Left lung (tissue), 10 donors: ENCODE measurements around the gene SERP2. TPM values are rescaled to one million over a fixed set of nuclear protein-coding genes. Genes with fewer than 3 reads are reported as not detected.

Experiments used
- ATAC-seq: fragments of 200-7000 bp; cut with Tn5 transposase; one replicate; pipeline ENCODE4 v1.9.1; 2020; ENCODE audit warnings: moderate library complexity
- DNase-seq, 4 donors: peaks; one replicate each; pipeline ENCODE4 v3.0.0-alpha.2; 2013 to 2020
- H3K27ac ChIP-seq, 2 donors: fragments of 200-600 bp; sonication (generic) in 1 of 2; one replicate each; pipeline versions ENCODE4 v1.5.0 to v1.8.0; 2020 to 2021
- H3K27me3 ChIP-seq, 2 donors: fragments of 200-600 bp; sonication (generic) in 1 of 2; one replicate each; pipeline versions ENCODE4 v1.5.0 to v1.8.0; 2020 to 2021
- H3K36me3 ChIP-seq, 2 donors: fragments of 200-600 bp; sonication (generic) in 1 of 2; one replicate each; pipeline versions ENCODE4 v1.5.0 to v1.8.0; 2020 to 2021
- H3K4me1 ChIP-seq, 2 donors: fragments of 200-600 bp; one replicate each; pipeline ENCODE4 v1.8.0; 2021
- H3K4me3 ChIP-seq, 2 donors: fragments of 200-600 bp; sonication (generic) in 1 of 2; one replicate each; pipeline versions ENCODE4 v1.5.0 to v1.8.0; 2020 to 2021; ENCODE audit warnings: mild to moderate bottlenecking in 1 of 2
- H3K9me3 ChIP-seq, 2 donors: fragments of 200-600 bp; sonication (generic) in 1 of 2; one replicate each; pipeline versions ENCODE4 v1.5.0 to v1.8.0; 2020 to 2021
- intact Hi-C, 2 donors: fragments of 100-400 bp; cut with DNase I; formaldehyde crosslinking; loops; one replicate each; pipeline versions ENCODE4 v1.11.2 to v1.14.2; 2022
- polyA plus RNA-seq, 6 donors: library from polyadenylated mRNA; unstranded; fragments of 120-200 nt; gene quantifications; one replicate each; pipeline ENCODE4 v1.2.1, GENCODE V29; 2013; ENCODE audit not compliant: insufficient read length in 6 of 6
- total RNA-seq, 2 donors: library from RNA; stranded (reverse); fragmentation: NEBNext Ultra II Directional; extraction: Animal tissue kit (Norgen Biotek cat#: 25700); gene quantifications; one replicate each; pipeline ENCODE4 v1.2.1, GENCODE V29; 2021
- TF ChIP-seq, protein P1 (sequence below), 2 donors: fragments of 200-600 bp; sonication (generic) in 1 of 2; IDR thresholded peaks; one replicate each; pipeline versions ENCODE4 v1.5.0 to v1.8.0; 2021; ENCODE audit warnings: antibody characterized with exemption in 2 of 2
- donor health status: DM: no; HTN: yes; CAD: no.
- donor health status: DM: no; HTN: no; CAD: no.

Gene SERP2
- total and polyA plus RNA-seq, 8 donors, result 1.9 to 9.8 (median 9.1) TPM

DNA sequence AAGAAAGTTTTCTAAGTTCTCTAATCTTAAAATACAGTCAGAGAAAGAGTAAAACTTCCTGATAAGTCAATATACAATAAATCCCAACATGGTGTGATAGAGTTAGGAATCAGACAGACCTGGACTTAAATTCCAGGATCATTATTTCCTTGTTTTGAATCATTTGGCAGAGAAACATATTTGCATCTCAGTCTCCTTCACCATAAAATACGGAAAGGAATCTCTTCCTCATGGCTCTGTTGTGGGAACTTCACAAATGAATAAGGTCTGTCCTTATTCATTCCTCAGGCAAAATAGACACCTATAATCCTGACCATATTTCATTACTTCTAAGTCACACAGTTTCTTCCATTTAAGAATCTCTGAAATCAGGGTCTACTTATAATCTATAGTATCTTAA, 19.3 kb upstream of the SERP2 start:
- DNase-seq (no peak), ATAC-seq (no peak)
- H3K9me3 ChIP-seq, result no peaks in the 10 kb centered on the region
- TF ChIP-seq, protein P1, sequence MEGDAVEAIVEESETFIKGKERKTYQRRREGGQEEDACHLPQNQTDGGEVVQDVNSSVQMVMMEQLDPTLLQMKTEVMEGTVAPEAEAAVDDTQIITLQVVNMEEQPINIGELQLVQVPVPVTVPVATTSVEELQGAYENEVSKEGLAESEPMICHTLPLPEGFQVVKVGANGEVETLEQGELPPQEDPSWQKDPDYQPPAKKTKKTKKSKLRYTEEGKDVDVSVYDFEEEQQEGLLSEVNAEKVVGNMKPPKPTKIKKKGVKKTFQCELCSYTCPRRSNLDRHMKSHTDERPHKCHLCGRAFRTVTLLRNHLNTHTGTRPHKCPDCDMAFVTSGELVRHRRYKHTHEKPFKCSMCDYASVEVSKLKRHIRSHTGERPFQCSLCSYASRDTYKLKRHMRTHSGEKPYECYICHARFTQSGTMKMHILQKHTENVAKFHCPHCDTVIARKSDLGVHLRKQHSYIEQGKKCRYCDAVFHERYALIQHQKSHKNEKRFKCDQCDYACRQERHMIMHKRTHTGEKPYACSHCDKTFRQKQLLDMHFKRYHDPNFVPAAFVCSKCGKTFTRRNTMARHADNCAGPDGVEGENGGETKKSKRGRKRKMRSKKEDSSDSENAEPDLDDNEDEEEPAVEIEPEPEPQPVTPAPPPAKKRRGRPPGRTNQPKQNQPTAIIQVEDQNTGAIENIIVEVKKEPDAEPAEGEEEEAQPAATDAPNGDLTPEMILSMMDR (IDR thresholded peaks at IDR 0.05), result no peak
- H3K27ac ChIP-seq, result no peak overlapping the region
- intact Hi-C loops, result no loop called here
- no peaks in the 10 kb centered on the region for H3K36me3 ChIP-seq
- H3K4me1 ChIP-seq, result no peaks in the 10 kb centered on the region
- H3K4me3 ChIP-seq, result no peak overlapping the region
- no peaks in the 10 kb centered on the region for H3K27me3 ChIP-seq

DNA sequence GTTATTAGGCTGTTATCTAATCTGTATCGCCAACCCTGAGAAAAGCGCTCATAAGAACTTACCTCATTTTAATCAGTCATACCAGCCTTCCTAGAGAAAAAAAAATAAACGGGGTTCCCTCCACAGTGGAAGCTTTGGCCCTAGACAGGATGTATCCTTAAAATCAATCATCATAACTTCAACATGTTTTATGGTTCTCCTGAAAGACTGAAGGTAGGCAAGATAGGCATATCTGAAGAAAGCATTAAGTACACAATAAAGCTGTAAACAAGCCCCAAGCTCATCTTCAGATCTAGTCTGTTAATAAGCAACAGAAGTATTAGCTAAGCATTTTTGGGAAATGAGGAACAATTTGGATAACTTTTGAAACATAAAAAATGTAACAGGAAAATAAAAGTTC, 18.7 kb upstream of the SERP2 start:
- DNase-seq (no peak), ATAC-seq (no peak)
- no peak overlapping the region for H3K4me3 ChIP-seq
- no peaks in the 10 kb centered on the region for H3K27me3 ChIP-seq
- TF ChIP-seq, protein P1 (IDR thresholded peaks at IDR 0.05), result no peak
- H3K4me1 ChIP-seq, result no peaks in the 10 kb centered on the region
- intact Hi-C loops, result no loop called here
- H3K36me3 ChIP-seq, result no peaks in the 10 kb centered on the region
- H3K27ac ChIP-seq, result no peak overlapping the region
- no peaks in the 10 kb centered on the region for H3K9me3 ChIP-seq

DNA sequence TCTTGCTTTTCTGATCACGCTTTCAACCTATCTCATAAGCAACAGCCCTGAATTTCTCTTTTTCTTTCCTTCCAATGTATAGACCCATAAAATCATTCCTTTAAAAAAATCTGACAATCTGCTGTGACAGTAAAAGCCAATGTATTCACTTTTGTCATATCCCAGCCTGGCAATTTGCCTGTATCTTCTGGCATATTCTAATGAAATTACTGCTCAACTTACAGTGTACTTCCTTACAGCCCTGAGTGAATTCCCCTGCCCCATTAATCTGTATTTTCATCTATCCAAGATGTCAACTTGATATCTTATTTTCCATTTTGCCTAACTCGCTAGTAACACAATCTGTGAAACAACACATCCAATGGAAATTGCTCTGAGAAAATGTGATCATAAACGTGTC, 18.0 kb upstream of the SERP2 start:
- no peak overlapping the region for H3K4me3 ChIP-seq
- H3K27me3 ChIP-seq, result no peaks in the 10 kb centered on the region
- H3K9me3 ChIP-seq, result no peaks in the 10 kb centered on the region
- H3K36me3 ChIP-seq, result no peaks in the 10 kb centered on the region
- H3K4me1 ChIP-seq, result no peaks in the 10 kb centered on the region
- ATAC-seq, result no peak
- no peak overlapping the region for H3K27ac ChIP-seq
- TF ChIP-seq, protein P1 (IDR thresholded peaks at IDR 0.05), result no peak
- intact Hi-C loops, result no loop called here
- no peak for DNase-seq

DNA sequence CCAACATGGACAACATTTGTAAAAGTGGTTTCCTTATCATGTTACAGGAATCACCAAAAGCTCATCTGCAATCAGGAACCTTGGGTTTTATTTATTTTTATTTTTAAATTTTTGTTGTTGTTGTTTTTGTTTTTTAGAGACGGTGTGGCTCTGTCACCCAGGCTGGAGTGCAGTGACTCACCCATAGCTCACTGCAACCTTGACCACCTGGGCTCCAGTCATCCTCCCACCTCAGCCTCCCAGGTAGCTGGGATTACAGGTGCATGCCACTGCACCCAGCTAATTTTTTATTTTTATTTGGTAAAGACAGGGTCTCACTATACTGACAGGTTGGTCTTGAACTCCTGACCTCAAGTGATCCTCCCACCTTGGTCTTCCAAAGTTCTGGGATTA, 13.6 kb upstream of the SERP2 start:
- intact Hi-C loops, result no loop called here
- H3K36me3 ChIP-seq, result no peaks in the 10 kb centered on the region
- no peak overlapping the region for H3K4me3 ChIP-seq
- no peaks in the 10 kb centered on the region for H3K27me3 ChIP-seq
- DNase-seq (no peak), ATAC-seq (no peak)
- H3K4me1 ChIP-seq, result no peaks in the 10 kb centered on the region
- H3K9me3 ChIP-seq, result no peaks in the 10 kb centered on the region
- TF ChIP-seq, protein P1 (IDR thresholded peaks at IDR 0.05), result no peak
- no peak overlapping the region for H3K27ac ChIP-seq

DNA sequence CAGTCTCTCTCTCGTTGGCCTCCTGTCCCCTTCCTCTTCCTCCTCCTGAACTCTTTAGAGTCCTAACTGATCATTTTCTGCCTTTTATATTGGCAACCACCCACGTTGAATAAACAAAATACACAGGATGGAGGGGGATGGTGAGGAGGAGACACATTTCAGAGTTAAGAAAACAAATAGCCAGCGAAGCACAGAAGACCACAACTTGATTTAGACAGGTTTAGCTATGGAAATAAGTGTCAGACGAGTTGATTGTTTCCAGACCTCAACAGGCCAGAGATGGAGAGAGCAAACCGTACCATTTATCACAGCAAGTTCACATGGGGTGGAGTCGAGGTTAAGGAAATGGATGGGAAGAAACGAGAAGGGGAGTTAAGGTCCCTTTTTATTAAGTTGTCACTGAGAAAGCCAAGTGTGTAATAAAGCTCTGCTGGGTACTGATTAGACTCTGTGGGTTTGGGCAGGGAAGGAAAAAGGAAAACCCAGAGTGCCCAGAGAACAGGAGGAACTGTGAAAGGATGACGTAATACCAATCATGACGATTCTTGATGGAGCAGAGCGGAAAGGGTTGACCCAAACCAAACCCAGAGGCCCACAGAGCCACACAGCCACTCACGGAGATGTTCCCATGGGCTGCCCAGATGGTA, 11.1 kb upstream of the SERP2 start:
- no peaks in the 10 kb centered on the region for H3K27me3 ChIP-seq
- H3K9me3 ChIP-seq, result no peaks in the 10 kb centered on the region
- no peak overlapping the region for H3K27ac ChIP-seq
- no peak overlapping the region for H3K4me3 ChIP-seq
- DNase-seq (no peak), ATAC-seq (no peak)
- TF ChIP-seq, protein P1 (IDR thresholded peaks at IDR 0.05), result no peak
- no peaks in the 10 kb centered on the region for H3K36me3 ChIP-seq
- H3K4me1 ChIP-seq, result no peaks in the 10 kb centered on the region
- intact Hi-C loops, result no loop called here
